Esophagus (tissue), 2 donors: ENCODE measurements around the gene KIF26A. TPM values are rescaled to one million over a fixed set of nuclear protein-coding genes. Genes with fewer than 3 reads are reported as not detected.

ENCODE experiments used
- H3K27ac ChIP-seq, 2 donors: one replicate each; pipeline ENCODE4 v1.5.1; 2013; ENCODE audit warnings: low read depth in 2 of 2, mild to moderate bottlenecking in 2 of 2, inconsistent platforms in 1 of 2, low read length in 1 of 2, moderate library complexity in 1 of 2
- H3K27me3 ChIP-seq, 2 donors: one replicate each; pipeline ENCODE4 v1.6.1; 2013; ENCODE audit warnings: low read length in 2 of 2, control low read depth in 1 of 2, mild to moderate bottlenecking in 1 of 2; ENCODE audit not compliant: insufficient read depth in 2 of 2, control insufficient read depth in 1 of 2
- H3K36me3 ChIP-seq, 2 donors: one replicate each; pipeline ENCODE4 v1.6.1; 2013; ENCODE audit warnings: low read length in 1 of 2; ENCODE audit not compliant: control insufficient read depth in 2 of 2, insufficient read depth in 2 of 2
- H3K4me1 ChIP-seq, 2 donors: one replicate each; pipeline ENCODE4 v1.6.1; 2013; ENCODE audit warnings: low read length in 1 of 2; ENCODE audit not compliant: control insufficient read depth in 2 of 2, insufficient read depth in 2 of 2
- H3K4me3 ChIP-seq, 2 donors: one replicate each; pipeline ENCODE4 v1.5.1; 2013; ENCODE audit warnings: low read length in 2 of 2, mild to moderate bottlenecking in 2 of 2, low read depth in 1 of 2, moderate library complexity in 1 of 2
- H3K9me3 ChIP-seq, 2 donors: one replicate each; pipeline ENCODE4 v1.6.1; 2013; ENCODE audit warnings: mild to moderate bottlenecking in 2 of 2, low read depth in 1 of 2, low read length in 1 of 2, moderate library complexity in 1 of 2; ENCODE audit not compliant: control insufficient read depth in 2 of 2, insufficient read depth in 1 of 2
- WGBS, 2 donors: extraction: QIAGEN DNeasy Blood & Tissue Kit; methylation state at CpG; one replicate each; pipeline ENCODE4 v1.1.7; 2013; 5-methylcytosine and 5-hydroxymethylcytosine counted together
- polyA plus RNA-seq, 2 donors: library from polyadenylated mRNA; stranded (reverse); fragments of 200-250 nt; gene quantifications; one replicate each; pipeline ENCODE4 v1.2.3, GENCODE V29; 2013
- donor health status: healthy with polysubstance abuse.
- donor health status: Bipolar disorder and iron deficiency.

The KIF26A gene
- polyA plus RNA-seq, 2 donors, result 0.73 to 1.8 TPM

DNA sequence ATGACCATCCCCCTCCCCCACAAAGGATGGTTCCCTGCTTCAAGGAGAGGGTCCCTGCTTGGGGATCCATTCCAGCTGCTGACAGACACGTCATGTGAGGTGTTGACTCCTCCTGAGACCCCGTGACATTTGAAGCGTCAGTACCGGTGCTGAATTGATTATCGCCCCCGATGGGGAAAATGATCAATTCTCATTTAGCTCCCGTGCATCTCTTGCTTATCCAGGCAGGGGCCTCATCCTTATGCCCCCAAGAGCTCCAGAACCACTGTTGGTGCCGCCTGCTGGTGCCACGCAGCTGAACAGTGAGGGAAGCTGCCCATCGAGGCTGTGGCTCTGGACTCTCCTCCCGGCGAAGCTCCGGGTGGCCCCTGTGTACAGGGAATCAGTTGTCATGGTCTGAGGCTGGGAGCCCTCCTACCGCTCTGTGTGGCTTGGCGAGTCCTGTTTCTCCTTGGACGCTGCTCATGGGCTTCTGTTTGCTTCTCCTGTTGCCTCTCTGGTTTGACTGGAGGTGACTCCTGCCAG lies 4.6 kb downstream of the KIF26A start:
- 74 to 83% methylated on average over 16 of the region's 16 CpGs for WGBS, 2 donors
- Histone ChIP-seq H3K4me1 (peaks cover 2 to 8% of the 10 kb centered on the region in 2 donors), H3K27me3 (peaks cover 2 to 7% of the 10 kb centered on the region in 2 donors), H3K4me3 (no peak overlapping the region), H3K27ac (no peak overlapping the region), H3K9me3 (no peaks in the 10 kb centered on the region), H3K36me3 (no peaks in the 10 kb centered on the region)

GRCh38 chr14:104143521-104144452 lies 5.4 kb downstream of the KIF26A start:
- no peaks in the 10 kb centered on the region for H3K9me3 ChIP-seq
- no peak overlapping the region for H3K4me3 ChIP-seq
- 72 to 79% methylated on average over 26 of the region's 26 CpGs for WGBS, 2 donors
- no peak overlapping the region for H3K27ac ChIP-seq
- H3K27me3 ChIP-seq, result peaks cover 0 to 3% of the 10 kb centered on the region in 2 donors
- H3K36me3 ChIP-seq, result no peaks in the 10 kb centered on the region
- peaks cover 0 to under 1% of the 10 kb centered on the region in 2 donors for H3K4me1 ChIP-seq

- H3K27me3 ChIP-seq, result peaks cover 0 to 3% of the 10 kb centered on the region in 2 donors
- no peaks in the 10 kb centered on the region for H3K9me3 ChIP-seq
- no peaks in the 10 kb centered on the region for H3K4me1 ChIP-seq
- no peak overlapping the region for H3K27ac ChIP-seq
- no peaks in the 10 kb centered on the region for H3K36me3 ChIP-seq
- no peak overlapping the region for H3K4me3 ChIP-seq
- 71 to 85% methylated on average over 4 of the region's 4 CpGs for WGBS, 2 donors
Measured at GRCh38 chr14:104144453-104144790, 6.0 kb downstream of the KIF26A start.

- no peak overlapping the region for H3K4me3 ChIP-seq
- H3K9me3 ChIP-seq, result no peaks in the 10 kb centered on the region
- no peak overlapping the region for H3K27ac ChIP-seq
- no peaks in the 10 kb centered on the region for H3K4me1 ChIP-seq
- H3K36me3 ChIP-seq, result no peaks in the 10 kb centered on the region
- WGBS, 2 donors, result 78 to 80% methylated on average over 37 of the region's 37 CpGs
- no peaks in the 10 kb centered on the region for H3K27me3 ChIP-seq
Measured at GRCh38 chr14:104144911-104145825, 6.8 kb downstream of the KIF26A start.

DNA sequence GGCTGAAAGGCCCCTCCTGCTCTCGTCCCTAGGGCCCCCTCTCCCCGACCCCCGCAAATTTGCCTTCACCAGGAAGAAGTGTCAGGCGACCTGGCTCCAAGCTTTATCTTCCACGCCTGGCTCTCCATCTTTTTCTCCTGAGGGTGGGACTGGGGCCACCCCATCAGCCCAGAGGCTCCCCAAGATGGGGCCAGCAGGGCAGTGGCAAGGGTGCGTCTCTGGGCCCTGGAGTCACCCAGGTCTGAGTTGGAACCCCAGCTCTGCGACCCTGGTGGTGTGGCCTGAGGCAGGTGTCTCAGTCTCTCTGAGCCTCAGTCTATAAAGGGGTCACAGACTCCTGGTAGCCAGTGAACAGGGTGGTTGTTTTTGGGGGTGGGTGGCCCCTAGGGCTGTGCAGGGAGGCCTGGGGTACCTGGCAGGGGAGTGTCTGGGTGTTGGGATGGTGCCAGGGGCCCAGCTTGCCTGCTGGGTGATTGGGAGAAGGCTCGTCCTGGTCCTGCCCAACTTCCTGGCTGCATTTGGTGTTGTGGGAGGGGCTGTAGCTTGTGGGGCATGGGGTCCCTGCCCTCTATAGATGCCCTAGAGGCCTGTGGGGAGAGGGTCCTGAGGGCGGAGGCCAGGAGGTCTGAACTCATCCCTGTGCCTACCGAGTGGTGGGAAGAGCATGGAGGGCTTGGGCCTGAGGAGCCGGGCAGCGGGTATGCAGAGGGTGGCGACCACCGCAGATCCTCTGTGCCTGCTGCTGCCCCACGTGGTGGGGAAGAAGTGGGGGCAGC lies 7.6 kb downstream of the KIF26A start:
- Histone ChIP-seq H3K36me3 (no peaks in the 10 kb centered on the region), H3K27me3 (no peaks in the 10 kb centered on the region), H3K27ac (no peak overlapping the region), H3K4me1 (no peaks in the 10 kb centered on the region), H3K4me3 (no peak overlapping the region), H3K9me3 (no peaks in the 10 kb centered on the region)
- 79% methylated on average over 15 of the region's 15 CpGs for WGBS, 2 donors

GRCh38 chr14:104146651-104147345 lies 8.4 kb downstream of the KIF26A start:
- Histone ChIP-seq H3K9me3 (no peaks in the 10 kb centered on the region), H3K27me3 (no peaks in the 10 kb centered on the region), H3K4me3 (no peak overlapping the region), H3K36me3 (no peaks in the 10 kb centered on the region), H3K27ac (no peak overlapping the region), H3K4me1 (no peaks in the 10 kb centered on the region)
- WGBS, 2 donors, result 79 to 82% methylated on average over 17 to 22 of the region's 22 CpGs

GRCh38 chr14:104147346-104148125 lies 9.1 kb downstream of the KIF26A start:
- Histone ChIP-seq H3K9me3 (no peaks in the 10 kb centered on the region), H3K4me3 (no peak overlapping the region), H3K27me3 (no peaks in the 10 kb centered on the region), H3K36me3 (no peaks in the 10 kb centered on the region), H3K27ac (no peak overlapping the region), H3K4me1 (no peaks in the 10 kb centered on the region)
- WGBS, 2 donors, result 71 to 79% methylated on average over 28 of the region's 28 CpGs

GRCh38 chr14:104148433-104149277 lies 10.3 kb downstream of the KIF26A start:
- Histone ChIP-seq H3K27ac (no peak overlapping the region), H3K36me3 (no peaks in the 10 kb centered on the region), H3K4me3 (no peak overlapping the region), H3K9me3 (peaks cover 0 to 3% of the 10 kb centered on the region in 2 donors), H3K27me3 (no peaks in the 10 kb centered on the region), H3K4me1 (no peaks in the 10 kb centered on the region)
- WGBS, 2 donors, result 72 to 76% methylated on average over 16 to 22 of the region's 22 CpGs
